SIG-M5 treated with dmso at 0.1 percent for 504 hours (cell line): Measurements from ENCODE around the gene C6orf15.

ENCODE experiments used
- DNase-seq: peaks from one replicate; lab custom pipeline; 2025; ENCODE audit not compliant: unreplicated experiment; lab: John Stamatoyannopoulos, UW

The C6orf15 gene

DNA sequence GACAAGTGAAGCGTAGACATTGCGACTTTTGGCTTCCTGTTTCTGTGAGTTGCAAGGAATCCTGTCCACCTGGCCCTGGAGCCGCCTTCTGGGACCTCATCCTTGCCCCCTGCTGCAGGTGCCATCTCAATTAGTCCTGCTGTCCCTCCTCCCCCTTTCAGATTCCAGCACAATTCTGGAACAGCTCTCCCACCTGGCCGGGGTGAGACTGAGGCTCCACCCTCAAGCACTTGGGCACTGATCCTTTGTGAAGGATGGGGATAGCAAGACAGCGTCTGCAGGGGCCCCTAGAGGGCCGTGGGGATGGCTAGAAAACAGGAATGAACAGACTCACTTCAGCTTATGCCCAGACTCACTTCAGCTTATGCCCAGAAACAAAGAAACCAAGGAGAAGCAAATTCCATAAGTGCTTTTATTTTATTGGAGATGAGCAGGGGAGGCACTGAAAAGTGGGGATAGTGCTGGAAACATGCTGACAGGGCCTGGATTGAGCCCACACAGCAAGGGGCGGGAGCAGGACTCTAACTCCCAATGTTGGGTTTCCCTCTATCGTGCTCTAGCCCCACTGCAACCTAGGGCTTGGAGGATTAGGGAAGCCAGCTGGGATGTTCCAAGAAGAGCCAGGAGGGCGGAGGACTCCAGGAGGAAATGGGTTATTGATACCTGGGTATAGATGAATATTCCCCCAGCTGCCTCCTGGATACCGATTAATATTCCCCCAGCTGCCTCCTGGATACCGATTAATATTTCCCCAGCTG, 1.4 kb downstream of the C6orf15 start:
- no peak for DNase-seq

DNA sequence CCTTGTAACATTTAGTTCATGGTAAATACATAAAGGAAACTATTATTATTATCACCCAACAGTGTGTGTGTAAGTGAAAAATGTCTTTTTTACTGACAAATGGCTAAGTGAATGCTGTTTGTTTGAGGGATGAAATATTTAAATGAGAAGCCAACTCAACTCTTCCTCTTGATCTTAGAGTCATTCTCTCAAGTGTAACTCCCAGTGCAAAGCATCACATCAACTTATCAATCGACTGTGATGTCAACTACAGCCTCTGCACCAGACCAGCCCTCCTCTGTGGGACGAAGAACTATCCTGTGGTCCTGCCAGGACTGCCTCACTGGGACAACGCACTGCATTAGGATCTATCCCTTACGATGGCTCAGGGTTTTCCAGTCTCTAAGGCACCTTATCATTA, 5.3 kb downstream of the C6orf15 start:
- DNase-seq, result no peak

- DNase-seq, result no peak
Measured at GRCh38 chr6:31103136-31103535, 9.2 kb downstream of the C6orf15 start.

DNA sequence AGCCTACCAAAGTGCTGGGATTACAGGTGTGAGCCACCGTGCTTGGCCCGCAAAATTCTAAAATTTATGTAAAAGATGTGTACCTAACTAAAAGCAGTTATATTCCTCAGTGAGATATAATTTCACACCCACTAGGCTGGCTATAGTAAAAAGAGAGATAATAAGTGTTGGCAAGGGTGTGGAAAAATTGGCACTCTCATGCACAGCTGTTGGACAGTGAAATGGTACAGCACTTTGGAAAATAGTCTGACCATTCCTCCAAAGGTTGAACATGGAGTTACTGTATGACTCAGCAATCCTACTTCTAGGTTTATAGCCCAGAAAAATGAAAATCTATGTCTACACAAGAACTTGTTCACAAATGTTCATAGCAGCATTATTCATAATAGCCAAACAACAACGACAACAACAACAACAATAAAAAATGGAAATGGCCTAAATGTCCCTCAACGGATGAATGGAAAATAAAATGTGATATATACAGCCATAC, 13.9 kb downstream of the C6orf15 start:
- no peak for DNase-seq

DNA sequence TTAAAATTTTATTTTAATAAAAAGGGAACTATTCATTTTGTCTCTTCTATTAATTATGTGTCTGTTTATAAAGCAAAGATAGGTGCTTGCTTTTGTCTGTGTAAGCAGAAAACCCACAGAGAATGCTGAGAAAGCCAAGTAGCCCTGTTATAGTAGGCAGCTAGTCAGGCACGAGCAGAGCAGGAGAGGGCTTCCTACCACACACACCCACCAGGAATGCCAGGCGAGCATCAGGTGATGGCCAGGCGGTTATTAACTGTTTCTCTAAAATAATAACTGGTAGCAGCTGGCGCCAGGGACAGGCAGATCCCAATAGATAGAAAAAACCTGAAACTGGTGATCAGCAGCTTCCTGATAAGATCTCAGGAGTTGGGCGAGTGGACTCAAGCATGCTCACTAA, 15.7 kb downstream of the C6orf15 start:
- no peak for DNase-seq

- no peak for DNase-seq
Measured at GRCh38 chr6:31096215-31096614, 16.2 kb downstream of the C6orf15 start.

DNA sequence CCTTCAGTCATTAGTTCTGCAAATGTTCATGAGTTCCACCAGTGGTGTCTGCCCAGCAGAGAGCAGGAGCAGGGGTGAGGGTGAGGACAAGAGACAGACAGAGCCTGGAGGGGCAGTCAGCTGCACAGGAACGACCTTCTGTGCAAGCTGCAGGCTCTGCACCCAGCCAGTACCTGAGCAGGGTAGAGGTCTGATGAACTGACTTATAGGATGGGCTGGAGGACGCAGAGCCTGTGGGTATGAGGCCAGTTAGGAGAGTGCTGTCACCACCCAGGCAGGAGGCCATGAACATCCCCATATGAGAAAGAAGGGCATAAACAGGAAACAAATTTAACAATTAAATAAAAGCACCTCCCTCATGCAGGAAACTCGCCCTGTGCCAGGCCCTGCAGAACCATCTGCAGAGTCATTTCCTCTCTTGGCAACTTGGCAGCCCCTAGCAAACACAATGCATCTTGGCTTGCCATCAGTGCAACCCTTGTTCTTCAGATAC, 17.9 kb downstream of the C6orf15 start:
- no peak for DNase-seq

DNA sequence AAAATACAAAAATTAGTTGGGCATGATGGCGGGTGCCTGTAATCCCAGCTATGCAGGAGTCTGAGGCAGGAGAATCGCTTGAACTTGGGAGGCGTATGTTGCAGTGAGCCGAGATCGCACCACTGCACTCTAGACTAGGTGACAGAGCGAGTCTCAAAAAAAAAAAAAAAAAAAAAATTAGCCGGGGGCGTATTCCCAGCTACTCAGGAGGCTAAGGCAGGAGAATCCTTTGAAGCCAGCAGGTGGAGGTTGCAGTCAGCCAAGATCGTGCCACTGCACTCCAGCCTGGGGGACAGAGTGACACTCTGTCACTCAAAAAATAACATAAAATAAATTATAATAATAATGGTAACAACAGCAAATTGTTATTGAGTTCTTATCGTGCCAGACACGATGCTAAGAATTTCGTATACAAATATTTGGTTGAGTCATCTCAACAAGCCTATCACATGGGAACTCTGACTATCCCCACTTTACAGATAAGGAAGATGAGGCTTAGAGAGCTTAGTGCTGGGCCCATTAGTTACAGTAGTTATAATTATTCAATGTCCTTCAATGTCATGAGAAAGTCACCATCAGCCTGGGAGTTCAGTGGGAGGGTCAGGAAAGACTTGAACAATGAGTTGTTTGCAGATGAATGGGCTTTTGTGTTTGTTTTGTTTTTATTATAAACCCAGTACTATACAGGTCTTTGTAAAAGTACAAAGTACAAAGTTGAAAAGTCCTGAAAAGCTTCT, 19.4 kb downstream of the C6orf15 start:
- DNase-seq, result no peak

DNA sequence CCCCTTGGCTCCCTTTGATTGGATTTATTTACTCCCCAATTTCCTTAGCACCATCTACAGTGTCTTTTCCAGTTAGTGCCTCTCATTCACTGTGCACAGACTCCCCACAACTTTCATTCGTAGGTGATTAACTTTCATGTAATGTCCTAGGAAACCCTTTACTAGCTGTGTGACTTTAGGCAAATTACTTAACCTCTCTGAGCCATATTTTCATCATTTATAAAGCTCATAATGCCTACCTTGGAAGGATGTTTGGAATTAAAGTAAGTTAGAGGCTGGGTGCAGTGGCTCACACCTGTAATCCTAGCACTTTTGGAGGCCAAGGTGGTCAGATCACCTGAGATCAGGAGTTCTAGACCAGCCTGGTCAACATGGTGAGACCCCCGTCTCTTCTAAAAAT, 20.1 kb downstream of the C6orf15 start:
- no peak for DNase-seq

DNA sequence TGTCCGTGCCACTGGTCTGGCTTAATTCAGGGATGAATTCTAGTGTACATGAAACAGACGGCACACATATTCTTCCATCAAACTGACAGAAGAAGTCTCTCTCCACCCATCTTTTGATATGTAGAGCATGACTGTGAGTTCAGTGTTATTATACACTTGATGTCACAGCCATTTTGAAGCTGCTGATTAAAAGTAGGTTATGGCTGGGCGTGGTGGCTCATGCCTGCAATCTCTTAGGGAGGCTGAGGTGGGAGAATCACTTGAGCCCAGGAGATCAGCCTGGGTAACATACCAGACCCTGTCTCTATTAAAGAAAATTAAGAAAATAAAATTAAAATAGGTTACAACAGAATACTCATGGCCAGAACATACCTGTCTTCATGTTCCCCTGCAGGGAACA, 20.7 kb downstream of the C6orf15 start:
- no peak for DNase-seq

DNA sequence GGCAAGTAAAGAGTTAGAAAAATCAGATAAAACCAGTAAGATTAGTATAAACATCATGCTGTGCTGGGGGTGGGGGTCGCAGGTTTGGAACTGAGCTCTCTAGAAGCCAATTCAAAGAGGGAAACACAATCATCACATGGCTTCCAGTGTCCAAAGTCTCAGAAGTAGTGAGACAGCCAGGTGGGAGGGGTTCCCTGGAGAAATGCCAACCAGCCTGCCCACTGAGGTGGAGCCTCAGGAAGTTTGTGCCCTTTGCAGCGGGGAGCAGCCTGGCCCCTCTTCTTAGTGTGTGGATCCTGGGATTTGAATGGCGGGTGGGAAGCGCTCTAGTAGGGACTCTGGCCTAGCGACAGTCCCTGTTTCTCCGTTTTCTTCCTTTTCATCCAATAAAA, 21.4 kb downstream of the C6orf15 start:
- no peak for DNase-seq

- no peak for DNase-seq
Measured at GRCh38 chr6:31090275-31090972, 22.0 kb downstream of the C6orf15 start.

DNA sequence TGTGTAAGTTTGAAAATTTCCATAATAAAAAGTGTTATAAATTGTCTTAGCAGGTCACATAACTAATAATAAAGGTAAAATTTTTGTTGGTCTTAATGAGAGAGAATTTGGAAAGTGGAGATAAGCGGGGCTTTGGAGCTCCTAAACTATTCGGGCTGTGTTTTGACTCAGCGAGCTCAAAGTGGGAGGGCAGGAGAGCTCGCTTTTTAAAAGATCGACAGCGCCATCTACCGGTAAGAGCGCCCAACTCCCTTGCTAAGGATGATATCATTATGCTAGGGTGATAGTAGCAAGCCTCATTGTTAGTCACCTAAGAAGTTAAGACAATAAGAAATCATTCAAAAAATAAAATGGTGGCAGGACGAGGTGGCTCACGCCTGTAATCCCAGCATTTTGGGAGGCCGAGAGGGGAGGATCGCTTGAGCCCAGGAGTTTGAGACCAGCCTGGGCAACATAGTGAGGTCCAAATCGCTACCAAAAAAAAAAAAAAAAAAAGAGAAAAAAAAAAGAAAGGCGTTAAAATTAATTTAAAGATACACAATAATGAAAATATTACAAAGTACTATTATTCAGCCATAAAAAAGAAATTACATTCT, 24.8 kb downstream of the C6orf15 start:
- DNase-seq, result peak; percentile 61

- DNase-seq, result no peak
Measured at GRCh38 chr6:31086788-31087440, 25.5 kb downstream of the C6orf15 start.

DNA sequence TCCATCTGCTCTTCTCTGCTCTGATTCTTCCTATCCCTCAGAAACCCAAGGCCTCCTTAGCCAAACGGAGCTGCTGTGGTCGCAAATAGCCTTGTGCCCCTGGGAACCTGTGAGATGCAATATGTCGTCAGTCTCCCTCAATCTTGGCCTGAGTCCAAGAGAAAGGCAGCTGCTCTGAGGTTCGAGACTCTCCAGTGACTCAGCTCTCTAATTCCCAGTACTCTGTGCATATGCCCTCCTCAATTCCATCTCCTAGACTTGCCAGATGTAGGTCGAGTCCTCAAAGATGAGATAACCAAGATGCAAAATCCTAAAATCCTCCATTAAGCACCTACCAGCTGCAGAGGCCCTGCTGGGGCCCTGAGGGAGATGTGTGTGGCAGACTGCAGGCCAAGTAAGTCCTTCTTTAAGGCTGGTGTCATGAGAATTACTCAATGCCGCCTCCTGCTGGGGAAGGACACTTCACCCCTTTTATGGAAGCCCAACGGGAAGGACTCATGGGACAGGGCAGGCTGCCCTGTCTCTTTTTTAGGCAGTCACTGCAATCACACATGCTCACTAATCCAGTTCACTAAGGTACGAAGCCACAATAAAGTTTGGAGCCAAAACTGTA, 28.5 kb downstream of the C6orf15 start:
- DNase-seq, result peak; percentile 26

GRCh38 chr6:31081872-31082271, 30.5 kb downstream of the C6orf15 start:
- DNase-seq, result no peak

- peak; percentile 47 for DNase-seq
Measured at GRCh38 chr6:31079656-31080261, 32.6 kb downstream of the C6orf15 start.

DNA sequence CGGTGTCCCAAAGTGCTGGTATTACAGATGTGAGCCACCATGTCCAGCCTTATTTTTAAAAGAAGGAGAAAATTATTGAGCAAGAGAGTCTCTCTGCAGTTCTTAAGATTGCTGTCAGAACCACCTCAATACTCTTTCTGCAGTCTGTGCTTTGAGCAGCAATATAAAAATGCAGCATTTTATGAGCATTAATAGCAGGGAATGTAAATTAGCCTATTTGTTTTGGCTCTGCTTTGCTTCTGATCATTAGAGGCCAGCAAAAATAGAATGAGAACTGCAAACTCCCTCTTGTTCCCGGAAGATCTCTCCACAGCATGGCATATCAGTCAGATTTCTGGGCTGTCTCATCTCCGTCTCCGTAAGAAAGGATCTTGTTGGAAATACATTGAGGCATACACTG, 35.8 kb downstream of the C6orf15 start:
- no peak for DNase-seq

- DNase-seq, result no peak
Measured at GRCh38 chr6:31075528-31075927, 36.8 kb downstream of the C6orf15 start.

DNA sequence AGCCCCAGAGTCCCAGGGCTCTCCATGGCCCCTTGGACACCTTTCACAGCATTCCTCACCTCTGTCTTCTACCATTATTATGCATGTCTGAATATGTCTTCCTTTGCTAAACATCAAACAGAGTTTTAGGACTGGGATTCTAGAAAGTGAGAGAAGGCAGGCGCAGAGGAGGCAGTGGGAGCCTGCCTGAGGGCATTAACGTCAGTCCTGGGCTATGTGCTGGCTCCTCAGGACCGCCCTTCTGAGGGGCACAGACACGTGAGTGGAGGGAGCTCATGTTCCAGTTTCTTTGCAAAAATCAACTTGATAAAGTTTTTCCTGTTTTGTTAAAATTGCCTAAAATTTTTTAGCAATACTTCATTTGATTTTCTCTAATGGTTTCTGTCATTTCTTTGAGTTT, 38.0 kb downstream of the C6orf15 start:
- no peak for DNase-seq
